Erythroblast (primary cell): ENCODE results near the gene CNTN6.

ENCODE experiments used
- GATA1 ChIP-seq: IDR thresholded peaks from 2 replicates; pipeline ENCODE4 v1.6.1; 2011; ENCODE audit warnings: low read depth, mild to moderate bottlenecking, control low read depth, low read length, moderate library complexity
- POLR2A ChIP-seq: IDR thresholded peaks from 2 replicates; pipeline ENCODE4 v1.6.1; 2011; ENCODE audit warnings: mild to moderate bottlenecking, low read length

GRCh38 chr3:1091286-1091685 is 1.5 kb upstream of the CNTN6 start:
- TF ChIP-seq POLR2A (no peak), GATA1 (no peak)
